HepG2 (cell line): ENCODE data around the gene SERPIND1. TPM values are rescaled to one million over a fixed set of nuclear protein-coding genes. Genes with fewer than 3 reads are reported as not detected.

Experiments
- ATAC-seq: fragments of 200-7000 bp; cut with Tn5 transposase; 3 replicates; pipeline ENCODE4 v1.9.1; 2020; ENCODE audit warnings: mild to moderate bottlenecking, moderate library complexity
- BruUV-seq: library from RNA; stranded (reverse); fragments of 400-500 nt; replicated peaks from 2 replicates; lab custom pipeline; 2021; lab: Mats Ljungman, UMichigan
- CTCF ChIA-PET: fragments of 300-600 bp; formaldehyde crosslinking; extraction: SDS; loops from one replicate; lab custom pipeline; 2021; ENCODE audit warnings: low total read pairs, inconsistent platforms, low intra/inter-chr PET ratio; lab: Yijun Ruan, JAX
- POLR2A ChIA-PET: fragments of 350-600 bp; sonication (Branson Sonifier 250); formaldehyde crosslinking; loops from one replicate; lab custom pipeline; 2020; ENCODE audit warnings: antibody characterized with exemption, inconsistent platforms; lab: Yijun Ruan, JAX
- DNase-seq: peaks from one replicate; pipeline ENCODE4 v3.0.0-alpha.2; 2015; ENCODE audit warnings: low spot score
- FAIRE-seq: peaks from 3 replicates; lab custom pipeline; 2011; peaks lifted over from hg19 to GRCh38; lab: Jason Lieb, UNC
- H2AFZ ChIP-seq: one replicate; pipeline ENCODE4 v1.6.1; 2011; ENCODE audit warnings: low read length, inconsistent platforms
- H3K27ac ChIP-seq: fragments of 300-600 bp; 3 replicates; pipeline ENCODE4 v1.8.0; 2011; ENCODE audit warnings: mixed run types, mild to moderate bottlenecking, mixed read lengths, low read length, inconsistent platforms; ENCODE audit not compliant: insufficient read depth; ENCODE audit errors: extremely low read length
- H3K27me3 ChIP-seq, 2 experiments: fragments of 200-600 bp in 1 of 2; 2 replicates in 1 of 2; 3 replicates in 1 of 2; pipeline versions ENCODE4 v1.6.0 to v1.8.0; 2011; ENCODE audit warnings: low read length in 2 of 2, mild to moderate bottlenecking in 2 of 2, moderate library complexity in 2 of 2, inconsistent platforms in 1 of 2; ENCODE audit not compliant: insufficient read depth in 2 of 2, control insufficient read depth in 1 of 2
- H3K36me3 ChIP-seq, 2 experiments: fragments of 200-600 bp in 1 of 2; replicated peaks in 1 of 2; 2 replicates in 1 of 2; 3 replicates in 1 of 2; pipeline versions ENCODE4 v1.5.1 to v1.8.0; 2011; ENCODE audit warnings: low read length in 2 of 2, inconsistent platforms in 1 of 2; ENCODE audit not compliant: insufficient read depth in 2 of 2, control insufficient read depth in 1 of 2
- H3K4me1 ChIP-seq: 2 replicates; pipeline ENCODE4 v1.5.1; 2012; ENCODE audit warnings: low read length, inconsistent platforms; ENCODE audit not compliant: insufficient read depth
- H3K4me2 ChIP-seq: 2 replicates; pipeline ENCODE4 v1.6.0; 2011; ENCODE audit warnings: low read depth, low read length, inconsistent platforms
- H3K4me3 ChIP-seq, 3 experiments: fragments of 200-600 bp in 1 of 3; sonication (generic), shearing (Covaris generic) in 1 of 3; replicated peaks in 1 of 3; 2 replicates each; pipeline ENCODE4 v1.5.1; 2011 to 2016; ENCODE audit warnings: low read length in 3 of 3, inconsistent platforms in 2 of 3, low read depth in 2 of 3, mild to moderate bottlenecking in 2 of 3, control low read depth in 1 of 3, mixed read lengths in 1 of 3; ENCODE audit not compliant: insufficient read depth in 1 of 3
- H3K79me2 ChIP-seq: one replicate; pipeline ENCODE4 v1.6.1; 2011; ENCODE audit warnings: low read length, inconsistent platforms; ENCODE audit not compliant: insufficient read depth
- H3K9ac ChIP-seq: 2 replicates; pipeline ENCODE4 v1.6.0; 2011; ENCODE audit warnings: mild to moderate bottlenecking, low read depth, low read length, inconsistent platforms; ENCODE audit not compliant: insufficient read depth
- H3K9me3 ChIP-seq: 2 replicates; pipeline ENCODE4 v1.5.1; 2012; ENCODE audit warnings: mild to moderate bottlenecking, low read length
- H4K20me1 ChIP-seq: 2 replicates; pipeline ENCODE4 v1.6.0; 2011; ENCODE audit warnings: inconsistent platforms, mild to moderate bottlenecking, low read length, moderate library complexity; ENCODE audit not compliant: insufficient read depth
- HOXA3 ChIP-seq: sonication (generic); formaldehyde crosslinking; IDR thresholded peaks from 2 replicates; pipeline ENCODE4 v1.5.0; 2020; ENCODE audit warnings: missing genetic modification reagents
- MYNN ChIP-seq: sonication (generic); formaldehyde crosslinking; IDR thresholded peaks from 2 replicates; pipeline ENCODE4 v1.4.0; 2020; ENCODE audit warnings: mild to moderate bottlenecking, low read depth, missing genetic modification reagents
- ZBTB39 ChIP-seq: sonication (generic); formaldehyde crosslinking; IDR thresholded peaks from 2 replicates; pipeline ENCODE4 v1.5.0; 2020; ENCODE audit warnings: missing genetic modification reagents
- ZNF20 ChIP-seq: sonication (generic); formaldehyde crosslinking; IDR thresholded peaks from 2 replicates; pipeline ENCODE4 v1.4.0; 2020; ENCODE audit warnings: mild to moderate bottlenecking, moderate library complexity, missing genetic modification reagents
- ZNF629 ChIP-seq: sonication (generic); formaldehyde crosslinking; conservative IDR thresholded peaks from 2 replicates; pipeline ENCODE4 v1.5.0; 2020; ENCODE audit warnings: missing genetic modification reagents
- WGBS: methylation state at CpG from one replicate; pipeline ENCODE4 v1.1.6; 2017; ENCODE audit warnings: low lambda C conversion rate; 5-methylcytosine and 5-hydroxymethylcytosine counted together
- in situ Hi-C: cut with HindIII; loops from 2 replicates; pipeline ENCODE4 v1.10.0; 2017; ENCODE audit warnings: low pct_unique_long_range_greater_than_20kb; ENCODE audit not compliant: extremely low pct_ligation_motif_present
- intact Hi-C: fragments of 100-400 bp; cut with micrococcal nuclease; formaldehyde crosslinking; loops from one replicate; pipeline ENCODE4 v1.10.0; 2022; ENCODE audit not compliant: unreplicated experiment
- polyA plus RNA-seq, 8 experiments: library from polyadenylated mRNA; depleted of rRNA in 3 of 8; stranded (reverse) in 7 of 8; unstranded in 1 of 8; fragments of >200 nt; fragmentation: Illumina TruSeq in 4 of 8; extraction: Trizol in 4 of 8; gene quantifications; 2 replicates each; pipeline versions ENCODE4 v1.2.1 to v1.2.3, GENCODE V29; 2011 to 2016; ENCODE audit warnings: low read depth in 4 of 8, missing spikeins in 1 of 8, mixed read lengths in 1 of 8; ENCODE audit not compliant: insufficient read depth in 1 of 8
- total RNA-seq, 5 experiments: library from RNA; depleted of rRNA; stranded (reverse); fragments of >200 nt; fragmentation: Illumina TruSeq; extraction: Trizol; gene quantifications; 2 replicates each; pipeline ENCODE4 v1.2.3, GENCODE V29; 2016; ENCODE audit warnings: low read depth in 1 of 5

Gene SERPIND1
- total and polyA plus RNA-seq, 2 of the 13 experiments (the other 11 are each of a cell fraction or from before 2014, with no cell fraction given), result 111 to 350 TPM

GRCh38 chr22:20788627-20789344 is 14.9 kb downstream of the SERPIND1 start:
- H3K4me3 ChIP-seq, result no peak overlapping the region
- no peaks in the 10 kb centered on the region for H3K9me3 ChIP-seq
- no peaks in the 10 kb centered on the region for H3K27me3 ChIP-seq
- peaks cover 66% of the 10 kb centered on the region for H3K4me1 ChIP-seq
- H2AFZ ChIP-seq, result no peak overlapping the region
- FAIRE-seq, result no peak
- peaks cover 26 to 65% of the 10 kb centered on the region in 2 experiments for H3K36me3 ChIP-seq
- no peak overlapping the region for H3K4me2 ChIP-seq
- no peak overlapping the region for H3K9ac ChIP-seq
- TF ChIP-seq HOXA3 (CRISPR knock-in tag), result no peak
- TF ChIP-seq ZNF20, result 0 out of 2 replicates have a peak, but pooled peaks have one; percentile 57
- TF ChIP-seq ZNF629 (CRISPR knock-in tag), result peak; percentile 74
- no peak for TF ChIP-seq MYNN (CRISPR knock-in tag)
- no peak for TF ChIP-seq ZBTB39 (CRISPR knock-in tag)
- TF ChIP-seq, all 625 proteins: peak for 2
- in situ Hi-C loops (no loop called here), intact Hi-C loops (no loop called here)
- Histone ChIP-seq H4K20me1 (peaks cover 8% of the 10 kb centered on the region), H3K27ac (peak overlapping the region; percentile 57), H3K79me2 (peaks cover 2% of the 10 kb centered on the region)
- ChIA-PET CTCF (no interaction called here), POLR2A (interaction anchor here (11.1 kb wide), 1 partner anchor 13 kb away, joined by 172 read pairs; the partner anchor contains the start of gene SERPIND1)
- ATAC-seq, result no peak
- BruUV-seq, result no TSS peak
- 98% methylated on average over 5 of the region's 5 CpGs for WGBS
- DNase-seq, result no peak
